HepG2 (cell line): ENCODE results near the gene PYGO2. TPM values are rescaled to one million over a fixed set of nuclear protein-coding genes. Genes with fewer than 3 reads are reported as not detected.

ENCODE experiments used
- ARNTL ChIP-seq: sonication (generic); formaldehyde crosslinking; IDR thresholded peaks from 2 replicates; pipeline ENCODE4 v1.4.0; 2020; ENCODE audit warnings: mild to moderate bottlenecking, missing genetic modification reagents
- MED8 ChIP-seq: sonication (generic); formaldehyde crosslinking; IDR thresholded peaks from 2 replicates; pipeline ENCODE4 v1.8.1; 2023; ENCODE audit warnings: mild to moderate bottlenecking, missing genetic modification reagents; ENCODE audit not compliant: insufficient replicate concordance
- MEIS1 ChIP-seq: sonication (generic); formaldehyde crosslinking; IDR thresholded peaks from 2 replicates; pipeline ENCODE4 v1.9.0; 2021; ENCODE audit warnings: mild to moderate bottlenecking, missing genetic modification reagents, moderate library complexity, borderline replicate concordance
- MIXL1 ChIP-seq: IDR thresholded peaks from 2 replicates; pipeline ENCODE4 v1.6.1; 2016
- MYNN ChIP-seq: sonication (generic); formaldehyde crosslinking; IDR thresholded peaks from 2 replicates; pipeline ENCODE4 v1.4.0; 2020; ENCODE audit warnings: mild to moderate bottlenecking, low read depth, missing genetic modification reagents
- NFKB2 ChIP-seq: sonication (generic); formaldehyde crosslinking; IDR thresholded peaks from 2 replicates; pipeline ENCODE4 v1.4.0; 2020; ENCODE audit warnings: missing genetic modification reagents, borderline replicate concordance
- SOX13 ChIP-seq, 3 experiments: fragments of 450-650 bp in 1 of 3; sonication (generic) in 1 of 3; formaldehyde crosslinking in 1 of 3; IDR thresholded peaks in 2 of 3; conservative IDR thresholded peaks in 1 of 3; 2 replicates each; pipeline versions ENCODE4 v1.5.0 to v1.6.1; 2016 to 2020; ENCODE audit warnings: antibody characterized with exemption in 1 of 3, mild to moderate bottlenecking in 1 of 3, missing compliant biosample characterization in 1 of 3, missing genetic modification reagents in 1 of 3, moderate library complexity in 1 of 3
- SOX6 ChIP-seq, 2 experiments: fragments of 450-650 bp in 1 of 2; sonication (generic) in 1 of 2; formaldehyde crosslinking in 1 of 2; IDR thresholded peaks; 2 replicates each; pipeline versions ENCODE4 v1.4.0 to v1.6.1; 2017 to 2020; ENCODE audit warnings: antibody characterized with exemption in 1 of 2, mild to moderate bottlenecking in 1 of 2, missing genetic modification reagents in 1 of 2
- SRSF4 ChIP-seq: fragments of 200-400 bp; formaldehyde crosslinking; IDR thresholded peaks from one replicate; pipeline ENCODE4 v1.6.1; 2018; ENCODE audit warnings: mild to moderate bottlenecking, low read depth, low read length, moderate library complexity; ENCODE audit not compliant: poor library complexity, severe bottlenecking
- ZC3H13 ChIP-seq: sonication (generic); formaldehyde crosslinking; IDR thresholded peaks from 2 replicates; pipeline ENCODE4 v1.8.1; 2023; ENCODE audit warnings: mild to moderate bottlenecking, missing genetic modification reagents, moderate library complexity
- ZNF441 ChIP-seq: sonication (generic); formaldehyde crosslinking; IDR thresholded peaks from 2 replicates; pipeline ENCODE4 v1.7.0; 2021; ENCODE audit warnings: missing genetic modification reagents, borderline replicate concordance
- ZNF564 ChIP-seq: sonication (generic); formaldehyde crosslinking; IDR thresholded peaks from 2 replicates; pipeline ENCODE4 v1.8.1; 2023; ENCODE audit warnings: mild to moderate bottlenecking, missing genetic modification reagents
- ZSCAN21 ChIP-seq: sonication (generic); formaldehyde crosslinking; IDR thresholded peaks from 2 replicates; pipeline ENCODE4 v1.8.0; 2022; ENCODE audit warnings: mild to moderate bottlenecking, missing genetic modification reagents, moderate library complexity, borderline replicate concordance
- polyA plus RNA-seq, 8 experiments: library from polyadenylated mRNA; depleted of rRNA in 3 of 8; stranded (reverse) in 7 of 8; unstranded in 1 of 8; fragments of >200 nt; fragmentation: Illumina TruSeq in 4 of 8; extraction: Trizol in 4 of 8; gene quantifications; 2 replicates each; pipeline versions ENCODE4 v1.2.1 to v1.2.3, GENCODE V29; 2011 to 2016; ENCODE audit warnings: low read depth in 4 of 8, missing spikeins in 1 of 8, mixed read lengths in 1 of 8; ENCODE audit not compliant: insufficient read depth in 1 of 8
- total RNA-seq, 5 experiments: library from RNA; depleted of rRNA; stranded (reverse); fragments of >200 nt; fragmentation: Illumina TruSeq; extraction: Trizol; gene quantifications; 2 replicates each; pipeline ENCODE4 v1.2.3, GENCODE V29; 2016; ENCODE audit warnings: low read depth in 1 of 5
- TF ChIP-seq, protein P1 (sequence below): sonication (generic); formaldehyde crosslinking; IDR thresholded peaks from 2 replicates; pipeline ENCODE4 v1.4.0; 2020; ENCODE audit warnings: missing genetic modification reagents, borderline replicate concordance
- TF ChIP-seq, protein P2 (sequence below): sonication (generic); IDR thresholded peaks from 2 replicates; pipeline ENCODE4 v1.6.1; 2016; ENCODE audit warnings: low read depth, borderline replicate concordance
- TF ChIP-seq, protein P3 (sequence below): sonication (generic); formaldehyde crosslinking; IDR thresholded peaks from 2 replicates; pipeline ENCODE4 v1.5.1; 2020; ENCODE audit warnings: missing genetic modification reagents, mild to moderate bottlenecking, borderline replicate concordance
- TF ChIP-seq, protein P4 (sequence below): sonication (generic); formaldehyde crosslinking; IDR thresholded peaks from 2 replicates; pipeline ENCODE4 v1.8.0; 2023; ENCODE audit warnings: mild to moderate bottlenecking, missing genetic modification reagents

Gene PYGO2
- total and polyA plus RNA-seq, 2 of the 13 experiments (the other 11 are each of a cell fraction or from before 2014, with no cell fraction given) = 20.3 to 21.8 TPM

DNA sequence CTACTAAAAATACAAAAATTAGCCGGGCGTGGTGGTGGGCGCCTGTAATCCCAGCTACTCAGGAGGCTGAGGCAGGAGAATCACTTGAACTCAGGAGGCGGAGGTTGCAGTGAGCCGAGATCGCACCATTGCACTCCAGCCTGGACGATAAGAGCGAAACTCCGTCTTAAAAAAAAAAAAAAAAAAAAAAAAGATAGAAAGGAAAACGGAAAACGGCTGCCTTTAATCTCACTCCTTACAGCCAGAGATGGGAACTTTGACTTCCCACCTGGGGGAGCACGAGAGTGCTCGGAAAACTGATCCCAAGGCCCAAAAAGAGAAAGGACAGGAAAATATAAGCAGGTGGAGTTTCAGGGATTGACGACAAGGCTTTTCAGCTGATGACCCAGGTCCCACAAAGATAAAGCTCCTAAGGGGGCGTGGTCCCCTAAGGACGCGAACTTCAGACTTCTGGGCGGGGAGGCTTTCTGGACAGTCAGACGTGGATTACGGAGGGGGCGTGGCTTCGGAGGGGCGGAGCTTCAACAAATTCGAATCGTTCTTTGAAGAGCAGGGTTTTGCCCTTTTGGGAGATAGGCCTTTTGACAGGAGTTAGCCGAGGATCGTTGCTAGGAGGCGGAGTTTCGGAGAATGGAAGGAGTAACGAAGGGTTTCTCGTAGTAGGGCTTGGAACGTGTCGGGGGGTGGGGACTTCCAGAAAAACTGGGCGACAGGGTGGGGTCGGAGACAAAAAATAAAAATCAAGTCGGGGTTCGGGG lies 11.9 kb upstream of the PYGO2 start (continued):
- TF ChIP-seq, protein P1, sequence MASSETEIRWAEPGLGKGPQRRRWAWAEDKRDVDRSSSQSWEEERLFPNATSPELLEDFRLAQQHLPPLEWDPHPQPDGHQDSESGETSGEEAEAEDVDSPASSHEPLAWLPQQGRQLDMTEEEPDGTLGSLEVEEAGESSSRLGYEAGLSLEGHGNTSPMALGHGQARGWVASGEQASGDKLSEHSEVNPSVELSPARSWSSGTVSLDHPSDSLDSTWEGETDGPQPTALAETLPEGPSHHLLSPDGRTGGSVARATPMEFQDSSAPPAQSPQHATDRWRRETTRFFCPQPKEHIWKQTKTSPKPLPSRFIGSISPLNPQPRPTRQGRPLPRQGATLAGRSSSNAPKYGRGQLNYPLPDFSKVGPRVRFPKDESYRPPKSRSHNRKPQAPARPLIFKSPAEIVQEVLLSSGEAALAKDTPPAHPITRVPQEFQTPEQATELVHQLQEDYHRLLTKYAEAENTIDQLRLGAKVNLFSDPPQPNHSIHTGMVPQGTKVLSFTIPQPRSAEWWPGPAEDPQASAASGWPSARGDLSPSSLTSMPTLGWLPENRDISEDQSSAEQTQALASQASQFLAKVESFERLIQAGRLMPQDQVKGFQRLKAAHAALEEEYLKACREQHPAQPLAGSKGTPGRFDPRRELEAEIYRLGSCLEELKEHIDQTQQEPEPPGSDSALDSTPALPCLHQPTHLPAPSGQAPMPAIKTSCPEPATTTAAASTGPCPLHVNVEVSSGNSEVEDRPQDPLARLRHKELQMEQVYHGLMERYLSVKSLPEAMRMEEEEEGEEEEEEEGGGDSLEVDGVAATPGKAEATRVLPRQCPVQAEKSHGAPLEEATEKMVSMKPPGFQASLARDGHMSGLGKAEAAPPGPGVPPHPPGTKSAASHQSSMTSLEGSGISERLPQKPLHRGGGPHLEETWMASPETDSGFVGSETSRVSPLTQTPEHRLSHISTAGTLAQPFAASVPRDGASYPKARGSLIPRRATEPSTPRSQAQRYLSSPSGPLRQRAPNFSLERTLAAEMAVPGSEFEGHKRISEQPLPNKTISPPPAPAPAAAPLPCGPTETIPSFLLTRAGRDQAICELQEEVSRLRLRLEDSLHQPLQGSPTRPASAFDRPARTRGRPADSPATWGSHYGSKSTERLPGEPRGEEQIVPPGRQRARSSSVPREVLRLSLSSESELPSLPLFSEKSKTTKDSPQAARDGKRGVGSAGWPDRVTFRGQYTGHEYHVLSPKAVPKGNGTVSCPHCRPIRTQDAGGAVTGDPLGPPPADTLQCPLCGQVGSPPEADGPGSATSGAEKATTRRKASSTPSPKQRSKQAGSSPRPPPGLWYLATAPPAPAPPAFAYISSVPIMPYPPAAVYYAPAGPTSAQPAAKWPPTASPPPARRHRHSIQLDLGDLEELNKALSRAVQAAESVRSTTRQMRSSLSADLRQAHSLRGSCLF = no peak
- TF ChIP-seq NFKB2 (CRISPR knock-in tag) = no peak
- TF ChIP-seq, protein P2, sequence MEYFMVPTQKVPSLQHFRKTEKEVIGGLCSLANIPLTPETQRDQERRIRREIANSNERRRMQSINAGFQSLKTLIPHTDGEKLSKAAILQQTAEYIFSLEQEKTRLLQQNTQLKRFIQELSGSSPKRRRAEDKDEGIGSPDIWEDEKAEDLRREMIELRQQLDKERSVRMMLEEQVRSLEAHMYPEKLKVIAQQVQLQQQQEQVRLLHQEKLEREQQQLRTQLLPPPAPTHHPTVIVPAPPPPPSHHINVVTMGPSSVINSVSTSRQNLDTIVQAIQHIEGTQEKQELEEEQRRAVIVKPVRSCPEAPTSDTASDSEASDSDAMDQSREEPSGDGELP = peak; percentile 98
- TF ChIP-seq MYNN (CRISPR knock-in tag) = no peak
- TF ChIP-seq ZNF441 (CRISPR knock-in tag) = 0 out of 2 replicates have a peak, but pooled peaks have one; percentile 60
- TF ChIP-seq MIXL1 = no peak
- no peak for TF ChIP-seq ZNF564
- TF ChIP-seq MED8 = no peak
- TF ChIP-seq SRSF4 = no peak
- no peak for TF ChIP-seq SOX13 (IDR thresholded peaks at IDR 0.05)
- TF ChIP-seq SOX13 (CRISPR knock-in tag; conservative IDR thresholded peaks at IDR 0.05 in 1 of 2, IDR thresholded peaks at IDR 0.05 in 1 of 2) = peak in 1 of 2 experiments; percentile 26; a peak in 1 of 4 replicates
- TF ChIP-seq, protein P3, sequence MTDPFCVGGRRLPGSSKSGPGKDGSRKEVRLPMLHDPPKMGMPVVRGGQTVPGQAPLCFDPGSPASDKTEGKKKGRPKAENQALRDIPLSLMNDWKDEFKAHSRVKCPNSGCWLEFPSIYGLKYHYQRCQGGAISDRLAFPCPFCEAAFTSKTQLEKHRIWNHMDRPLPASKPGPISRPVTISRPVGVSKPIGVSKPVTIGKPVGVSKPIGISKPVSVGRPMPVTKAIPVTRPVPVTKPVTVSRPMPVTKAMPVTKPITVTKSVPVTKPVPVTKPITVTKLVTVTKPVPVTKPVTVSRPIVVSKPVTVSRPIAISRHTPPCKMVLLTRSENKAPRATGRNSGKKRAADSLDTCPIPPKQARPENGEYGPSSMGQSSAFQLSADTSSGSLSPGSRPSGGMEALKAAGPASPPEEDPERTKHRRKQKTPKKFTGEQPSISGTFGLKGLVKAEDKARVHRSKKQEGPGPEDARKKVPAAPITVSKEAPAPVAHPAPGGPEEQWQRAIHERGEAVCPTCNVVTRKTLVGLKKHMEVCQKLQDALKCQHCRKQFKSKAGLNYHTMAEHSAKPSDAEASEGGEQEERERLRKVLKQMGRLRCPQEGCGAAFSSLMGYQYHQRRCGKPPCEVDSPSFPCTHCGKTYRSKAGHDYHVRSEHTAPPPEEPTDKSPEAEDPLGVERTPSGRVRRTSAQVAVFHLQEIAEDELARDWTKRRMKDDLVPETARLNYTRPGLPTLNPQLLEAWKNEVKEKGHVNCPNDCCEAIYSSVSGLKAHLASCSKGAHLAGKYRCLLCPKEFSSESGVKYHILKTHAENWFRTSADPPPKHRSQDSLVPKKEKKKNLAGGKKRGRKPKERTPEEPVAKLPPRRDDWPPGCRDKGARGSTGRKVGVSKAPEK (CRISPR knock-in tag) = no peak
- no peak for TF ChIP-seq SOX6 (IDR thresholded peaks at IDR 0.05)
- no peak; the same call in 1 of the 2 replicates for TF ChIP-seq SOX6 (CRISPR knock-in tag; IDR thresholded peaks at IDR 0.05)
- TF ChIP-seq, protein P4, sequence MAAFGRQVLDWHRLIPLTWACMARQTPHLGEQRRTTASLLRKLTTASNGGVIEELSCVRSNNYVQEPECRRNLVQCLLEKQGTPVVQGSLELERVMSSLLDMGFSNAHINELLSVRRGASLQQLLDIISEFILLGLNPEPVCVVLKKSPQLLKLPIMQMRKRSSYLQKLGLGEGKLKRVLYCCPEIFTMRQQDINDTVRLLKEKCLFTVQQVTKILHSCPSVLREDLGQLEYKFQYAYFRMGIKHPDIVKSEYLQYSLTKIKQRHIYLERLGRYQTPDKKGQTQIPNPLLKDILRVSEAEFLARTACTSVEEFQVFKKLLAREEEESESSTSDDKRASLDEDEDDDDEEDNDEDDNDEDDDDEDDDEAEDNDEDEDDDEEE = peak; percentile 23; the same call in 1 of the 2 replicates
- no peak; the same call in 1 of the 2 replicates for TF ChIP-seq MEIS1
- no peak for TF ChIP-seq ARNTL (CRISPR knock-in tag)
- TF ChIP-seq ZSCAN21 = no peak
- TF ChIP-seq ZC3H13 (CRISPR knock-in tag) = peak; percentile 38; the same call in 1 of the 2 replicates
